SHP77 (cell line): ENCODE measurements around the gene YIPF1.
"Not testable (repeated sequence)": the region's sequence is repeated elsewhere in the genome, so short reads cannot be mapped to it uniquely, and the experiment has no call there.

Source experiments
- DNase-seq, 2 experiments: peaks; one replicate each; lab custom pipeline; 2025; lab: John Stamatoyannopoulos, UW

YIPF1 gene

DNA sequence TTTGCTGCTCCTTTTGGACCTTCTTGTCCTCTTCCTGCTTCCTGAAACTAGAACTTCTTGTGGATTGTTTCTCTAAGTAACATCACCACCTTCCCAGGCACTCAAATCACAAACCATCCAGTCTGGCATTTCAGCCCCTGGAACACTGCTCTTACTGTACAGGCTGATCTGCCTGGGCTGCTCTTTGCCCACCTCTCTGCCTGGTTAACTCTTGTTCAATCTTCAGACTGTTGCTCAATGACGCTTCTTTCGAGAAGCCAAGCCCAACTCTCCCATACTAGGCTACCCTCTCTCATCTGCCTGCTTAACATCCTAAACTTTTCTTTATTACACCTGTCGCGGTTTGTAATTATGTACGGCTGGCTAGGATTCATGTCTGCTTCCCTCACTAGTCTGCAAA, 5.0 kb upstream of the YIPF1 start:
- no peak for DNase-seq

GRCh38 chr1:53893999-53894636, 4.5 kb upstream of the YIPF1 start, which contains the start of gene DIO1:
TSS of gene DIO1 (plus strand) at chr1:53894187. CDS start at chr1:53894211, 24 bp downstream.
- no peak for DNase-seq

DNA sequence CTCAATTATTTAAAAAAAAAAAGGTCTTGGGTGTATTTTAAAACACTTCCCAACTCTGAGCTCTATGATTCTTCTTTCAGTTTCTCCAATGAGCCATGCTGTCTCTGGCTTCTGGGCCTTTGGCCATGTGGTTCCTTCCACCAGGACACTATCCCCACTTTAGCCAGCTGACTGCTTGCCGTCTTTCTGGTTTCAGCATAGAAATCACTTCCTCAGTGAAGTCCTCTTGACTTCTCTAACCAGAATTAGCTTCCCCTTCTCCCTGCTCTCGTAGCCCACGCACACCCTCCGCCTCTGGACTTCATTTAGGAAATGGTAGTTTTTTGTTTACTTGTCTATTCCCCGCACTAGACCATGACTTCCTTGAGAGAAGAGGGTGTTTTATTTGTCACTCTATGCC, 3.3 kb upstream of the YIPF1 start:
- DNase-seq = no peak

DNA sequence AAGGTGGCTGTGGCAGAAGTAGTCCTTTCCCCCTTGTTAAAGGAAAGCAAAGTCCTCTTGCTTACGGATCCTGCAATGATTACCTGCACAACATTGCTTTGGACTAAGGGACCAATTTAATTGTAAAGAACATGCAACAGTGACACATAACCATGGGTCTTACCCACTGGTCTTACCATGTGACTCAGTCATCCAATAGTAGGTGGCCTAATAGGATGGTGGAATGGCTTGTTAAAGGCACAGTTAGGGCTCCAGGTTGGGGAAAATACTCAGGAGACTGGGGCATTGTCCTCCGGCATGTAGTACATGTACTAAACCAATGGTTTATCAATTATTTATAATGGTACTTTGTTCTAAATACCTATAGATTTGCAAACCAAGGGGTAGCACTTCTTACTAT, 2.1 kb upstream of the YIPF1 start:
- no peak for DNase-seq

DNA sequence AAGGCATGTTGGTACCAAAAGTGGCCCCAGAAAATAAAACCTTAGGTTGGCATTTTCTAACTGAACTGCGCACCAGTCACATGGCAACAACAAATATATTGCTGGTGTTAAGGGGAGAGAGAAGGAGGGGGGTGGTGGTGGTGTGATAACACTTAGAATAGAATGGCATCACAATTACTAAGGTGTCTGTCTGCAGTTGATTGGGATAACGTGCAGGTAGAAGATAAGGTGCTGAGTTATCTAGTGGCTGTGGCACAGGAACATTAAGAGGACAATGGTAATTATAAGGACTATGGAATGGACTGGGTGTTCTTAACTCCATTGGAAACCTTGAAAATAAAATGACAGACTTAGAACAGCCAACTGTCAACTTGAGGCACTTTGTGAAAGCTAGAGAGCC, 1.4 kb upstream of the YIPF1 start:
- DNase-seq = no peak

GRCh38 chr1:53890522-53890941, 935 bp upstream of the YIPF1 start:
- DNase-seq = no peak

GRCh38 chr1:53888681-53889080, 916 bp downstream of the YIPF1 start:
- no peak for DNase-seq

DNA sequence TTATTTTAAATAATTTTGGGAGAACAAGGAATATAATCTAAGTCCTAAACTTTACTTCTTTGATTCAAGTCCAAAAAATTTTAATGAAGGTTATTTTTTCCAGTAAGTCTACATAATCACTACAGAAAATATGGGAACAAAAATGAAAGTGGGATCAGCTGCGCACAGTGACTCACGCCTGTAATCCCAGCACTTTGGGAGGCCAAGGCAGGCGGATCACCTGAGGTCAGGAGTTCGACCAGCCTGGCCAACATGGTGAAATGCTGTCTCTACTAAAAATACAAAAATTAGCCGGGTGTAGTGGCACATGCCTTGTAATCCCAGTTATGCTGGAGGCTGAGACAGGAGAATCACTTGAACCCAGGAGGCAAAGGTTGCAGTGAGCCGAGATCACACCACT, 6.0 kb downstream of the YIPF1 start:
- DNase-seq = not testable (repeated sequence)

- DNase-seq = not testable (repeated sequence)
Observed at GRCh38 chr1:53881853-53882252, 7.7 kb downstream of the YIPF1 start.

- peak; percentile 44 to 50 for DNase-seq
Observed at GRCh38 chr1:53878492-53879105, 11.0 kb downstream of the YIPF1 start.

- DNase-seq = not testable (repeated sequence)
Observed at GRCh38 chr1:53875150-53875549, 14.4 kb downstream of the YIPF1 start.

DNA sequence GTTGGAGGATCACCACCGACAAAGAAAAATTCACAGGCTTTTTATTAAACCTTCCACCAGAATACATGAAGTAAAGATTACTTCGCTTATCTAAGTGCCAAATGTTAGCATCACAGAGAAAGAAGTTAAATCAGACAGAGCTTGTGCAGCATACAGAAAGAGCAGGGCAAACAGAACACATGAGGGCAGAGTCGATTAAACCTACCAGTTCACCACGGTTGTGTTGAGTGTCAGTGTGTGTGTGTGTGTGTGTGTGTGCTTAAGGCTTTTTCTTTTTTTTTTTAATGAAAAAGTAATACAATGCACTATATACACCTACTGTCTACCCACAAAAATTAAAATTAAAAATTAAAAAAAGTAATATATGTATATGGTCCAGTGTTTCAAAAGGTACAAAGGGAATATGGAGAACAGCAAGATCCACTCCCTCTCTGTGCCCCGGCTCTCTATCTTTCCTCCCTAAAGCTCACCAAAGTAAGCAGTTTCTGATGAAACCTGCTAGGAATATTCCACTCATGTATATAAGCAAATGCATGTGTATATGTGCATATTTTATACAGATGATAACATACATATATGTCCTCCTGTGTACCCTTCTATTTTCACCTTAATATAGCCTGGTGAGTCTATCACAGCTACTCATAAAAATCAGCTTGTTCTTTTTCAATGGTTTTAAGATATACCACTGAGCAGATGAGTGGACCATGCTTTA, 17.7 kb downstream of the YIPF1 start:
- DNase-seq = no peak

GRCh38 chr1:53871221-53871620, 18.4 kb downstream of the YIPF1 start:
- DNase-seq = no peak

- DNase-seq = no peak
Observed at GRCh38 chr1:53869454-53870117, 20.0 kb downstream of the YIPF1 start.

DNA sequence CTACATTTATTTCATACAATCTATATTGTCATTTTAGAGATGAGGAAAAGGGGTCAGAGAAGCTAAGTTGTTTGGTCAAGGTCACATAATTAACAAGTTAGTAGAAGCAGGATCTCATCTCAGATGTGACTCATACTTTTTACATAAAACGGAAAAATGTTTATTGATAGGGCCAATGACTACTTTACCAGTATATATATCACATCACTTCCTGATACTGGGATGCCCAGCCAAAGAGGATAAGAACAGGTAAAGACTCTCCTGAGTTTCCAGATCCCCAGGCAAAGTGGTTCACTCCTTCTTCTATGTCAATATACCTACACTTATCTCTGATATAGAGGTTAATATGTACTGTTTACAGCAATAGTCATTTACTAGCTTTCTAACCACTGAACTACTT, 21.0 kb downstream of the YIPF1 start:
- no peak for DNase-seq

DNA sequence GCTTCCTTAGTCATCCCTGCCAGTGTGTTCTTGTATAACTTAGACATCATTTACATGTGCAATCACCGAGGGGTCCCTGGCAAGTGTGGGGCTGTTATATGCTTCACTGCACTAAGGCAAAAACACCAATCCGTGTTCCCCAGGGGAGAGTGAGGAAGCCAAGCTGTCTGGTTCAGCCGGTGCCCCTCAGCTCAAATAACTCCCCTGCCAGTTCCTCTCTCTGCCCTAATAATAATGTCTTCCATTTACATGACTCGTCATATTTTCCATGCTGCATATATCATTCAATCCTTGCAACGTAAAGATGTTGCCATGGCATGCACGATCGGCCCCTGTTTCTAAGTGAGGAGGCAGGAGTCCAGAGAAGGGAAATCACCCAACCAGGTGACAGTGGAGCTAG, 27.1 kb downstream of the YIPF1 start:
- DNase-seq = no peak

DNA sequence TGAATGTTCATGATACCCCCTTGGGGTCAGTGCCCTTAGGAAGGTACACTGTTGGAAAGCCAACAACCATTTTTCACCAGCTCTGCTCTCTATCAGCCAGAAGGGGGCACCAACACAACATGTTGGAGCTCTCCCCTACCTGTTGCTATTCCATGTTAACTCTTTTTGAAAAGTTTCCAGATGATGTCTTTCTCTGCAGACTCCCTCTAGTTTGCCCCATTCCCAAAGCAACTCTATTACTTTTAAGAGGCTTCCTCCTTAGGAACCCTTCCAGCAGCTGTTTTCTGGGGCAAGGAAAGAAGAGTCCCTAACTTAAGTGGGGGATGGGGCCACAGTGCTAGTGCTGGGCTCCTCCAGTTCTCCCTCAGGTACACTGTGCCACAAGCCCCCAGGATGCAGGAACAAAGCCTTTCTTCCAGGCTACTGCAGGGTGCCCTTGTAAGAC, 28.6 kb downstream of the YIPF1 start:
- DNase-seq = peak; percentile 45 to 53

DNA sequence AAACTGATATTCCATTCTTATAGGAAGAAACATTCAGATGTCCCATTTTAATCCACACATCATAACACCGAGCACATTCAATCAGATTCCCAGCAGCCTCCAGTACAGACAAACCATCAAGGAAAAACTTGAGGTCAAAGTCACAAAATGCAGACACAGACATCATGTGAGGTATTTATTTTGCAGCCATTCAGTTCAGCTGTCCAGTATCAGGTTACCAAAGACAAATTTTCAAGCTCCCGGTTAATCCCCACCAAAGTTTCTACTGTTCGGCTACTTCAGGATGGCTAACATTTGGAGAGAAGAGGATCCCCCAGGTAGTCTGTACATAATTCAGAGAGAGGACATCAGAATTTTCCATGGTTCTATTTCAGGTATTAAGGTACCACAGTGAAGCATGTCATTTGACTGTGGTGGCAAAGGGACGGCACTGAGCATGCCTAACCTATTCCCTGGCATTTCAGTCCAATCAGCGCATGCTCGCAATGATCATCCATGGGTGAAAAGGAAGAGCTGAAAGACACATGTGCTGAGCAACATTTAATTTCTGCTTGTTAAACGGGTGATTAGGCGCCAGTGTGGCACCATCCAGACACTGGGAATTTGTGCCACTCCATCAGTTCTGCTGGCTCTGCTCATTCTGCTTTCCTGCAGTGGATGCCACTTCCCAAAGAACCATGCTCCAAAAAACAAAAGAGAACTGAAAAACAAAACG, 37.9 kb downstream of the YIPF1 start:
- DNase-seq = no peak

GRCh38 chr1:53850082-53850673, 39.4 kb downstream of the YIPF1 start:
- no peak for DNase-seq

GRCh38 chr1:53847980-53848379, 41.6 kb downstream of the YIPF1 start:
- DNase-seq = no peak

DNA sequence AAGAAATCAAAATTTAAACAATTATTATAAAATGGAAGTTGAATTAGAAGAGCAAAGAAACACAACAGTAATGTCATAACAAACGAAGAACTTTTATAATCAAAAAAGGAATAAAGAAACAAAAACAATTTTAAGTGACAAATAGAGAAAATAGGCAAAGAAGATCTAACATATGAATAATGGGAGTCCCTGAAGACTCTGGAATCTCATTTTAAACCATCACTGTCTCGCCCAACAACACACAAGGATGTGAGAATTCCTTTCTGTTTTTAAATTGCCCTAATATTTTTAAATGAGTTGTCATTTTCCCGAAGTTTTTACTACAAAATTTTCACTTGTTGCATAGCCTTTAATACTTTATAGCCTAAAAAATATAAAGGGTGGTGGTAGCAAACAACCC, 47.2 kb downstream of the YIPF1 start:
- no peak for DNase-seq

DNA sequence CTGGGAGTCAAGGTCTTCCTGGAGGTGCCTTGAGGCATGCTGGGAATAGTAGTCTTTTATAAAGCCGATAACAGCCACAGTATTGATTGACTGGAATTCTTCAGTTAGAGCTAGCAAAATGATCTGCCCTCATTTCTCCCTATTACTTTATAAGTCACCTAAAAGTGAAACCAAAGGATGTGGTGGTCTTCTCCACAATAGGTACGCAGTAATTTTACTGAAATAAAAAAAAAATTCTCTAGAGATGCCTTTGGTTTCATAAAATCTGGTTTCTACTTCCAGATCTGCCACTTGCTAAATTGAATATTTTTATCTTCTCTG, 51.0 kb downstream of the YIPF1 start:
- DNase-seq = no peak
